Left ventricle myocardium inferior (tissue), 1 donor: ENCODE results near the gene AUTS2. TPM values are rescaled to one million over a fixed set of nuclear protein-coding genes. Genes with fewer than 3 reads are reported as not detected.

Experiments used
- DNase-seq: peaks from one replicate; pipeline ENCODE4 v3.0.0-alpha.2; 2020
- H3K27ac ChIP-seq: fragments of 200-600 bp; replicated peaks from 2 replicates; pipeline ENCODE4 v1.8.0; 2021
- H3K27me3 ChIP-seq: fragments of 200-600 bp; 2 replicates; pipeline ENCODE4 v1.8.0; 2021; ENCODE audit warnings: low read depth
- H3K36me3 ChIP-seq: fragments of 200-600 bp; 2 replicates; pipeline ENCODE4 v1.8.0; 2021
- H3K4me1 ChIP-seq: fragments of 200-600 bp; 2 replicates; pipeline ENCODE4 v1.8.0; 2021
- H3K4me3 ChIP-seq: fragments of 200-600 bp; 2 replicates; pipeline ENCODE4 v1.8.0; 2021; ENCODE audit warnings: mild to moderate bottlenecking, moderate library complexity
- H3K9me3 ChIP-seq: fragments of 200-600 bp; replicated peaks from 2 replicates; pipeline ENCODE4 v1.8.0; 2021
- CTCF ChIP-seq: fragments of 200-600 bp; IDR thresholded peaks from 2 replicates; pipeline ENCODE4 v1.8.0; 2021; ENCODE audit warnings: antibody characterized with exemption, mild to moderate bottlenecking, borderline replicate concordance
- intact Hi-C: fragments of 100-400 bp; cut with micrococcal nuclease; formaldehyde crosslinking; loops from one replicate; pipeline ENCODE4 v1.11.0; 2022
- total RNA-seq: library from RNA; stranded (reverse); fragmentation: NEBNext Ultra II Directional; extraction: Animal tissue kit (Norgen Biotek cat#: 25700); gene quantifications from one replicate; pipeline ENCODE4 v1.2.1, GENCODE V29; 2021
- donor health status: DM: no; HTN: yes; CAD: no; lungs with severe emphysema.

Gene AUTS2
- total RNA-seq, 1 donor from 2014 or later, result 10.5 TPM

- DNase-seq, result no peak
- Histone ChIP-seq H3K4me1 (no peaks in the 10 kb centered on the region), H3K36me3 (peaks cover 41% of the 10 kb centered on the region), H3K4me3 (no peak overlapping the region), H3K27me3 (no peaks in the 10 kb centered on the region), H3K27ac (no peak overlapping the region), H3K9me3 (no peaks in the 10 kb centered on the region)
- intact Hi-C loops, result no loop called here
- no peak for TF ChIP-seq CTCF
Observed at GRCh38 chr7:70776627-70777101, 1178.4 kb downstream of the AUTS2 start.

- no peak for DNase-seq
- Histone ChIP-seq H3K27ac (no peak overlapping the region), H3K4me1 (no peaks in the 10 kb centered on the region), H3K9me3 (no peaks in the 10 kb centered on the region), H3K36me3 (peaks cover 41% of the 10 kb centered on the region), H3K27me3 (no peaks in the 10 kb centered on the region), H3K4me3 (no peak overlapping the region)
- intact Hi-C loops, result no loop called here
- TF ChIP-seq CTCF, result no peak
Observed at GRCh38 chr7:70777251-70777650, 1179.0 kb downstream of the AUTS2 start.

GRCh38 chr7:70778585-70778984 lies 1180.3 kb downstream of the AUTS2 start:
- H3K9me3 ChIP-seq, result no peaks in the 10 kb centered on the region
- H3K27ac ChIP-seq, result no peak overlapping the region
- H3K27me3 ChIP-seq, result no peaks in the 10 kb centered on the region
- no peak overlapping the region for H3K4me3 ChIP-seq
- H3K4me1 ChIP-seq, result no peaks in the 10 kb centered on the region
- H3K36me3 ChIP-seq, result peaks cover 46% of the 10 kb centered on the region
- intact Hi-C loops, result no loop called here
- DNase-seq, result no peak
- no peak for TF ChIP-seq CTCF

GRCh38 chr7:70779321-70779720 lies 1181.0 kb downstream of the AUTS2 start:
- DNase-seq, result no peak
- H3K27ac ChIP-seq, result no peak overlapping the region
- H3K4me1 ChIP-seq, result no peaks in the 10 kb centered on the region
- no peak overlapping the region for H3K4me3 ChIP-seq
- H3K27me3 ChIP-seq, result no peaks in the 10 kb centered on the region
- peaks cover 48% of the 10 kb centered on the region for H3K36me3 ChIP-seq
- TF ChIP-seq CTCF, result no peak
- no peaks in the 10 kb centered on the region for H3K9me3 ChIP-seq
- intact Hi-C loops, result no loop called here

GRCh38 chr7:70781922-70782311 lies 1183.6 kb downstream of the AUTS2 start:
- Histone ChIP-seq H3K4me3 (no peak overlapping the region), H3K9me3 (no peaks in the 10 kb centered on the region), H3K36me3 (peaks cover 68% of the 10 kb centered on the region), H3K27me3 (no peaks in the 10 kb centered on the region), H3K4me1 (no peaks in the 10 kb centered on the region), H3K27ac (no peak overlapping the region)
- intact Hi-C loops, result no loop called here
- no peak for TF ChIP-seq CTCF
- no peak for DNase-seq

- Histone ChIP-seq H3K36me3 (peaks cover 68% of the 10 kb centered on the region), H3K4me3 (no peak overlapping the region), H3K27me3 (no peaks in the 10 kb centered on the region), H3K4me1 (no peaks in the 10 kb centered on the region), H3K27ac (no peak overlapping the region), H3K9me3 (no peaks in the 10 kb centered on the region)
- no peak for TF ChIP-seq CTCF
- DNase-seq, result no peak
- intact Hi-C loops, result no loop called here
Observed at GRCh38 chr7:70782796-70783195, 1184.5 kb downstream of the AUTS2 start.
